ENCODE data around the gene TENM4.

TENM4 gene

DNA sequence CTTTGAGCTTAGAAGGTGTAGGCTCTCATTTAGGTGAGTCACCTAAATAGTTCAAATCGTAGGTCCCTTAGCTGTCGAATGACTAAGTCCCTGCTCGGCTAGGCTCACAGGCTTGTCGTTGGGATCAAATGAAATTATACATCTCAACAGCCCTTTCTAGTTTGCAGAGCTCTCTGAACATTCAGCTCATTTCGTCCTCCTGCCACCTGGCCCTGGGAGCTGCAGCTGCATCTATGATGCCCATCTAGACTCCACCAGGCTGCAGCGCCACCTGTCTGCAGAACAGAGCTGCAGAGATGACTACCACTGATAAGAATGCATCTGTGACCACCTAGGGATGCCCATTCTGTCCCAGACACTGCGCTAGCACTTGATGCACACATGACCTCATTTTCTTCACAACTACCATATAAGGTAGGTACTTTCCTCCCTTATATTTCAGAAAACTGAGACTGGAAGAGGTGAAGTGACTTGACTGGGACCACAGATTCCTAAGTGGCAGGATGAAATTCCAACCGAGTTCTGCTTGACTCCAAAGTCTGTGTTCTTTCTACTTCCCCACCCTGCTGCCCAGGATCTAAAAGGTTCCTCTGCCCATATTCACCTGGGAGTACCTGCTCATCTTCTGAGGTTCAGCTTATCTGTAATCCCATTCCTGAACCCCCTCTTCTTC lies 725.1 kb downstream of the TENM4 start:
- DNase-seq (ENCODE audit: low spot score) = peak; percentile 93

DNA sequence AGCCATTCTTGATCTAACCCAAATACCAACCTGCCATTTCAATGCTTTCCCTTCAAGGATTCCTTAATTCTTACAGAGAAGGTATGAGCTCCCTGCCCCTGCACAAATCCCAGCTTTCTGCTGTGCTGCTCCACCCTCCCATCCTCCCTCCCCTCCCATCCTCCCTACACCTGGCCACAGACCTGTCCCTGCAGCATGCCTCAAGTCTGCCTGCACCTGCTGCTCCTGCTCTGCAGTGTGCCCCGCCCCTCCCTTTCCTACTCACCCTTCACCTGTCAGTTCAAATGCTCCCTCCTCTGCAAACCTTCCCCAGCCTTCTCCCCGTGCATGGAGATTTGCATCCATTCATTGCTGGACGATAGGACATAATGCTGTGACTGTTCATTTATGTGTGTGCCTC lies 726.3 kb downstream of the TENM4 start:
- DNase-seq (ENCODE audit: low spot score) = no peak

DNA sequence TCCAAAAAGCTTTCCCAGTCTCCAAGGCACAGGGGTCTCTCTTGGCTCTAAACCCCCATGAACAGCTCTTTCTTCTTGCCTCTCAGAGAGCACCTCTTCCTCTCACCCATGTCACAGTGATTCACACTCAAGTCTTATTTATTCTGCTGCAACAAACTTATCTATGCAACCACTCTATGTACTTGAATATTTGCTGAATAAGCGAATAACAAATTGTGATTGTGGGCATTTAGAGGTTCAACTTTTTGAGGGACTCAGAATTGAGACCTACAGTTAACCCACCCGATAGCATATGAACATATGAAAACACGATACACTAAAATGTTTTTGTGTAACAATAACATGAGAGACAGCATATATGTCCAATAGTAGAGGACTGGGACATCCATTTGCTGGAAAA lies 729.1 kb downstream of the TENM4 start:
- DNase-seq (ENCODE audit: low spot score) = no peak

DNA sequence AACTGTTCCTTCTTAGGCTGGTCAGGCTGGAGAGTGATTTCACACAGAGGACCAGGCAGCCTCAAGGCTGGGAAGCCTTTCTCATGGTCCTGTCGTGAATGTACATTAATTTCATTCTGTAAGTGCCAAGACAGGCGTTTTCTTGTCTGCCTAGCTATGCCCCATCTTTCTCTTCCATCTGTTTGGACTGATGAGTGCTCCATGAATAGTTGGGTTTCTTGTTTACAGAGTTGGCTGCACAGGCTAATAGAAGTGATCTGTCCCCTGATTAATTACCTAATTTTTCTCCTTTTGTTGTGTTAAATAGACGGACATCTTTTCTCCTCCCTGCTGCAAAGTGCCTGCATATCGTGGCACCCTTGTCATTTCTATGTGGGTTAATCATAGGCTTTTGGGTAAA lies 730.4 kb downstream of the TENM4 start:
- no peak for DNase-seq (ENCODE audit: low spot score)

DNA sequence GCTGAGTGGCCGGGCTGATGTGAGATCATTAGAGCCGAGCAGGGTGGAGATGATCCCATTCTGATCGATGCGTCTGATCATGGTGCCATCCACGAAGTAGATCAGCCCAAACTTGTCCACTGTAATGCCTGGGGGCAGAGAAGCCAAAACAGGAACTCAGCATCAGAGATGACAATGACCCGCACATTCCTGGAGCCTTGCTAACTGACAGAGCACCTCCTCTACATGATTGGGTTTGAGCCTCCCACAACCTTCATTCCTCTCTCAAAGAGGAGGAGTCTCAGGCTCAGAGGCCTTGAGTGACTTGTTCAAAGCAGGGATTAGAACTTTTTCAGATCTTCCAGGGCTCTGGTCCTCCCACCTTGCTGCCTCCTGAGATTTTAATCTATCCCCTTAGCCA lies 732.4 kb downstream of the TENM4 start:
- no peak for DNase-seq (ENCODE audit: low spot score)

DNA sequence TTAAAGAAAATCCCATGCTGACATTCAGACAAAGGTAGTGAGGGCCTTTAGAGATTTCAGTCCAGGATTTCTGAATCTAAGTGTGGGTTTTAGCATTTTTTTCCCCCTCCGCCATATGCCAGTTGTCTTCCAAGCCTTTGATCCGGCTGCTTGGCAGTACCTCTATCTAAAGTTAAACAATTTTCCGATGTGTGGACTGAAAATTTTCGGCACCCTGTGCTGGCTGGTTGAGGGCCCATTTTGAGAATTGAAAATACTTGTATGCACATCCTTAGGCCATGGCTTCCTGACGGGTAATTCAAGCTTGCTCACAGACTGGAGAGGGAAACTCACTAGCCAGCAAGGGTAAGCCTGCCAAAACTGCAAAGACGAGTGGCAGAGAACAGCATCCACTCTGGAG lies 734.3 kb downstream of the TENM4 start:
- no peak for DNase-seq (ENCODE audit: low spot score)

DNA sequence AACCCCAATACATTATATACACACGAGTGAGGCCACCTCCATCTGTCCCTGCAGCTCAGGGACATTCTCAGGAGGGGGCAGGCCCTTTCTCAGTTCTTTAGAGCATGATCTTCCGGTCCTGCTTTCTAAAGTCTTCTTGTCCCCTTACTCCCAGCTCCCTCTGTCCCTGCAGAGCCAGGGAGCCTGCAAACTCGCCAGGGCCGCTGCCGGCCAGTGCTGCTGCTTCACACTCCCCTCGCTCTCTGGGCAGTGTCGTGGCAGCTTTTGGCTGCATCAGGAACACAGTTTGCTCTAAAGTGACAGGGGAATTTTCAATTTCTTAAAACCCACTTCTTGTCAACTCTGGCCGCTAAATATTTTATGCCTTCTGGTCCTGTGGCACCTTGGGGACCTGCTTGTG lies 736.0 kb downstream of the TENM4 start:
- no peak for DNase-seq (ENCODE audit: low spot score)

DNA sequence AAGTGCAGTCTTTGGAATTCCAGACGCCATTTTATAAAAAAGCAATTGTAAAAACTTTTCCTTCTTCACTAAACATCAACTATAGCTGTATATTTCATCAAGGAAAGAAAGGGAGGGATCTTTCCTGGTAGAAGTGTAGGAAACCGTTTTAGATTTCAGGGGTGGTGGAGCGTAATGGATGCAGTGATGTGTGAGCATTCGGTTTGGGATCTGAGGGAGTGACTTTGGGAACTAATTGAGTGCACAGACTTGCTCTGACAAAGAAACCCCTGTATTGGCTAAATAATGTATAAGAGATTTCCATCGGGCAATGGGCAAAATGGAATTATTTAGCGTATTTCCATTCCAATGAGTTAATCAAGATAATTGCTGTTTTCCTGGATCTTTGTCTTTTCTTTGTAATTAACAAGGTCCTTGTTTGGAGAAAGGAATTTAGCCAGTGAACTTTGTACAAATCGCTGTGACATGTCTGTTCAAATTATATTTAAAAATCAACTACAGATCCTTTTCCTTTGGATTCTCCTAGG lies 741.2 kb downstream of the TENM4 start:
- DNase-seq (ENCODE audit: low spot score) = no peak

DNA sequence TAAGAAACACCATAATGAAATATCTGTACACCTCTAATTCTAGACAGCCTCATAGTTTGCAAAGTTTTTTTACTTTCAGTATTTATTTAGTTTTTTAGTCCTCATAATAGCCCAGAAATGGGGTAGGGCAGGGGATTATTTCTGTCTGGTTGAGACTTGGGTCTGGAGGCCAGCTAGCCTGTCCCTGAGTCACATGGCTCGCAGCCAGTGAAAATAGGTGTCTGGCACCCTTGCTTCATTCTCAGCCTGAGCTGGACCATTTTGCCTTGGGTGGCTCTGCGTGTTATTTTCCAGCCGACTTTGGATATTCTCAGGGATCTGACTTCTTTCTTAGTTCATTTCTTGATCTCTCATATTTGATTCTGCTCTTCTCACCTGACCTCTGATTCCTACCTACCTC lies 742.2 kb downstream of the TENM4 start:
- no peak for DNase-seq (ENCODE audit: low spot score)

DNA sequence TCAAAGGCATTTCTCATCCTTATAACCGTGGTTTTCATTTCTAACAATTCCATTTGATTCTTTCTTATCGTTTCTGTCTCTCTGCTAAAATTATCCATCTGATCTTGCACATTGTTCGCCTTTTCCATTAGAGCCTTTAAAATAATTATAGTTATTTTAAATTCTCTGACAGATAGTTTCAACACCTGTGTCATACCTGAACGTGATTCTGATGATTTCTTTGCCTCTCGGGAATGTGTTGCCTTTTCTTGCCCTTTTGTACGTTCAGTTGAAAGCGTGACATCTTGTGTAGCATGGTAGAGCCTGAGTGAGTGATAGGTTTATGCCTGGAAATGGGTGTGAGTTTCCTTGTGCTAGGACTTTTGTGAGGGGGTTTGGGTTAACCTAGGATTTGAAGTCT lies 744.7 kb downstream of the TENM4 start:
- DNase-seq (ENCODE audit: low spot score) = no peak

DNA sequence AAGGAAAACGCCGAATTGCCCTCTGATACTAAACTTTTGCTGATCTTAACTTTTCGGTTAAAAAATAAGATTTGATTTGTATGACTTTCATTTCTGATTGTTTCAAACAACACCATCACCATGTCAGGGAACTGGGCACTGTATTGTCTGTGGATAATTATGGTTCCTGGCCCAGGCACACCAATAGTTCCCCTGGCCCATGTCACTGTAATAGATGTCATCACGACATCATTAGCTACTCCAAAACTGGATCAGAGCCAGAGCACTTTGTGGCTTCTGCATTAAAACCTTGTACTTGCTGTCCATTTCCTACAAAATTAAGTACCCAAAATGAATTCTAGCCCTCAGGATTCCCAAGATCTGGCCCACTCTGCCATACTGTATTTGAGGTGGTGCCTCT lies 746.7 kb downstream of the TENM4 start:
- no peak for DNase-seq (ENCODE audit: low spot score)

DNA sequence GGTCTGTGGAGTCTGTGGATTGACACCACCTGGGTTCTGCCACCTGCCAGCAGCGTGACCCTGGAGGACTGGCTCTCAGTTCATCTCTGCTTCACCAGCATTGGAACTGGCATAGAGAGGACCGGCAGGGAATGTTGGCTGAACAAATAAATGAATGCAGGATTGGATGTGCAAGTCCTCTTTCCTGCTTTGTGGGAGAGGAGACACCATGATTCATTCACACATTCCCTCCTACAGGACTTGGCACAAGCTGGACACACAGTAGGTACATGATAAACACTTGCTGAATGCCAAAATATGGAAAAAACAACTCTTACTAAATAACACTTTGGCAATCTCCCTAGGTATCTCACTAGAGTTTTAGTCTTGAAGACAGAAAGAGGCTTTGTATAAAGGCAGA lies 749.6 kb downstream of the TENM4 start:
- DNase-seq (ENCODE audit: low spot score) = no peak

DNA sequence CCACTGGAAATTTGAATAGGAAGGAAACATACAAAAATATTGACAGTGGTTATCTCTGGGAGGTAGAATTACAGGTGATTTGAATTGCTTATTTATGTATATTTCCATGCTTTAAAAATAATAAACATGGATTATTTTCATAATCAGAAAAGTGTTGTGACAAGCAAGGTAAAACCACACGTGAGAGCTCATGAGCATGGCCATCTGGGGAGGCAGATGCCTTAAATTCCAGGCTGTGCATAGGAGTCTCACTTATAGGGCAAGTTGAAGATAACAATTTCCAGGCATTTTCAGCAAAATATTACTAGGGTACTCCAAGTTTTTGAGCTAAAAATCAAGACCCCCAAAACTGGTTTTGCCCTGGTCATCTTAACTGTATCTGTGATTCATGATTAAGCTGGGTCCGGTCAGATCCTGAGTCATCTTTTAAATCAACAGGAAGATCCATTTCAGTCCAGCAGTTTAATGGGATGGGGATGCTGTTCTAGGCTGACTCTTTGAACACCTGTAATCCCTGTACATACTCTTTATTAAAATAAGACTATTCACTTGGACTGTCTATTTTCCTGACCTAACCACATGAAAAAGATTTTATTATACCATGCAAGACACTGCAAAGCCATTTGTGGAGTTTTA lies 750.4 kb downstream of the TENM4 start:
- DNase-seq (ENCODE audit: low spot score) = no peak

DNA sequence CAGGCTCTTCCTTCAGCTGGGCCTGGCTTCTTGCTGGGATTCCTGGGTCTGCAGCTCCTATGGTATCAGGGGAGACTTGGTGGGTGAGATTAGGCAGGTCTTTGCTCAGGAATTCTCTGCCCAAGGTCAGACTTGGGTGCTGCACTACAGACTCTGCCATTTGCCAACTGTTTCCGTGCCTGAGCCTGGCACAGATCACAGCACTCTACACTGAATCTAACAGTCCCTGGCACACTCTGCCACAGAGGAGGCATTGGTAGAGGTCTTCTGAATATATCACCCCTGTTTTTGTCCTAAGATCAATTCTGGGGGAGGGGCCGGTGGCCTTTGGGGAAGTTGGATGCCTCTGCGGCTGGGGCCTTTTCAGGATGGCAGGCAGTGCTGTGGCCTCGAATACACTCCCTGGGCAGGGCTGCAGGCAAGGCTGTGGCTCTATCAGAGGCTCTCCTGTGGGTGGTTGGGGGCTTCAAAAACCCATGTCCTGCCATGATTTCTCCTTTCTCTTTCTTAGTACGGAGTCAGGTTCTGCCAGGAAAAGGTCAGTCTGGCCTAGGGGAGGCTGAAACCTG lies 751.2 kb downstream of the TENM4 start:
- DNase-seq (ENCODE audit: low spot score) = no peak

DNA sequence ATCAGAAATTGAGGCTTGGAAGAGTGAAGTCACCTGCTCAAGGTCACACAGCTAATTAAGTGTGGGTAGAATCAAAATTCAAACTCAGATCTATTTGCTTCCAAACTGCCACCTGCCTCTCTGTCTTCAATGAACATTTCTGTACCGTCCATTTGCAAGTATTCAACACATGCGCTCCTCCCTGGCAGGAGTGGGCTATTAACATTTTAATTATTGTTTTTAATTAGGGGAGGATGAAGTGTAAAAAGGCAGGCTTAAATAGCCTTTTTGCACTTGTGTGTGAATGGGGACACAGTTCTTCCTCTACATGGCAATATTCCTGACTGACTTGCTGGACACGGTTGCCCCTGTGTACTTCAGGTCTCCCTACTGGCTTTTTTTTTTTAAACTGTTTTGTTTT lies 751.7 kb downstream of the TENM4 start:
- no peak for DNase-seq (ENCODE audit: low spot score)

DNA sequence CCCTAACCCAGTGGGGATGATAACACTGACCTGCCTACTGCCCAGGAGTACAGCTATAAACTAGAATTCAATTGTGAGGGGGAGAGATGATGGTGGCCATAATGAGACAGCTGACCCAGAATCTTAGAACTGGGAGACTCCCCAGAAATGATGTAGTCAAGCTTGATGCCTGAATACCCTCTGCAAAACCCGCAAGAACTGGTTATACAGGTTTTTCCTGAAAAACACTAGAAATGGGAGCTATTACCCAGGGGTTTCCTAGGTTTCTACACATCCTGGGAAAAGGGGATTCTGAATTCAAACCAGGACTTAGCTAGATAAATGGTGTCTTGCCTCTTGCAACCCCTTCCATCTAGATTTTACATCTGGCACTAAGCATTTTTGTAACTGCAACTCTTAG lies 752.4 kb downstream of the TENM4 start:
- no peak for DNase-seq (ENCODE audit: low spot score)

DNA sequence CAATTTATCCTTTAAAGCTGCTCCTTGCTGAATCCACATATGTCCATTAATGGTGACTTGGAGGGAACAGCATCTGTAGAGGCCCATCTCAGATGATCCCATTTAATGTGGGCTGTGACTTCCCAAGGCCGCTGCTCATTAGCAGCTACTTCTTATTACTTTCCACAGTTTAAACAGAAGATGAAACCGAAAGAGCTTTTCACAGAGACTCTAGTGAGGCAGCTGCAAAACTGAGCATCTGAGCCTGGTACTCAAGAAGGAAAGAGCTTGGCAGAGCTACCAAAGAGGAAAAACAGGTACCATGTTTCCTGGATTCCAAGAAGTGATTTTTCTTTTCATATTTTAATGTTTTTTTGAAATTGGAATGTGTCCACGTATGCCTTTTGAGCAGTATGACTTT lies 755.7 kb downstream of the TENM4 start:
- no peak for DNase-seq (ENCODE audit: low spot score)

DNA sequence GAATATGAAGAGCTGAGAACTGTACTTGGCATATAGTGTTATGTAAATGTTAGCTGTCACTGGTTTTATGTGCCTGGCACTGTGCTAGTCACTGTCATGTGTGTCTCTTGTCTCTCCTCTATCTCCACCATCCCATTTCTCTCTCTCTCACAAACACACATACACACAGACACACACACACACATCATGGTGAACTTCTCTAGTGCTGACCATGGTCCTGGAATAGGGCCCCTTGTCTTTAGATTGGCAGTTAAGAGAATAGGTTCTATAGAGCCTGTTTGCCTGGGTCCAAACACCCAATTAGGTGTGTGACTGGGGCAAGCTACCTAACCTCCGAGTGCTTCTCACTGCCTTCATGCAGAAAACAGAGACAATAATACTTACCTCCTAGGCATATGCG lies 756.5 kb downstream of the TENM4 start:
- no peak for DNase-seq (ENCODE audit: low spot score)

DNA sequence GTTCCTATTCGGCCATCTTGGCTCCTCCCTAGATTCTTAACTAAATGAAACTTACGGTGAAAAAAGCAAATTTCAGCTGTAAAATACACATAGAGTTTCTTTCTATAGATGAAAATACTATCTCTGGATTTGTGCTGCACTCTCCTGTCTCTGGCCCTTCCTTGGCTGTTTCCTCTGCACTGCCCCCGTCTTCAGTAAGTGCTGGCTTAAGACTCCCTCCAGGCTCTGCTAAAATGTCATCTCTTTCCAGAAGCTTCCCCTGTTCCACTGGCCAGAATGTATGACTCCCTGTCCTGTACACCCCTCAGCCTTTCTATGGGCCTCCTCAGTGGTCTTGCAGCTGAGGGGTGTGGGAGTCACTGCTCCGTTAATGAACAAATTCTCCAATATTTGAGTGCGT lies 757.1 kb downstream of the TENM4 start:
- no peak for DNase-seq (ENCODE audit: low spot score)

DNA sequence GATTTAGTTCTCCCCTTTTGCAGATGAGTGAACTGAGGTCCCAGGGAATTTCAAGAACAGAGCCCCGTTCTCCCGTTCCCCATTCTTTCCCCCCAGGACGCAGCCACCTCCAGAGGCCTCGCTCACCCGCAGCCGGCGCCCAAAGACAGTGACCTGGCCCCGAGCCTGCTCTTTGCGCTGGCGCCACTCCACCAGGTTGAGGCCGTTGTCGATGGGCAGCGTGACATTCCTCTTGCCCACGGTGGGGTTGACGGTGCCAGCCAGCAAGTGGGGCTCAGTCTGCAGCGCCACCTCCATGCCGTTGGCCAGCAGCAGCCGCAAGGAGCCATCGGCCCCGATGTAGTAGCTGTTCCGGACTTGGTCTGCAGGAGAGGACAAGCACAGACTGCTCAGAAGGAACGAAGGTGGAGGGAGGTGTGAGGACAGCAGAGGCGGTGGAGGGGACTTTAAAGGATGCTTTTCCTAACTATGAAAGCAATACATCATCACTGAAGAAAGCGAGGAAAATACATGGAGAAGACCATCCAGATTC lies 764.7 kb downstream of the TENM4 start:
- DNase-seq (ENCODE audit: low spot score) = no peak

DNA sequence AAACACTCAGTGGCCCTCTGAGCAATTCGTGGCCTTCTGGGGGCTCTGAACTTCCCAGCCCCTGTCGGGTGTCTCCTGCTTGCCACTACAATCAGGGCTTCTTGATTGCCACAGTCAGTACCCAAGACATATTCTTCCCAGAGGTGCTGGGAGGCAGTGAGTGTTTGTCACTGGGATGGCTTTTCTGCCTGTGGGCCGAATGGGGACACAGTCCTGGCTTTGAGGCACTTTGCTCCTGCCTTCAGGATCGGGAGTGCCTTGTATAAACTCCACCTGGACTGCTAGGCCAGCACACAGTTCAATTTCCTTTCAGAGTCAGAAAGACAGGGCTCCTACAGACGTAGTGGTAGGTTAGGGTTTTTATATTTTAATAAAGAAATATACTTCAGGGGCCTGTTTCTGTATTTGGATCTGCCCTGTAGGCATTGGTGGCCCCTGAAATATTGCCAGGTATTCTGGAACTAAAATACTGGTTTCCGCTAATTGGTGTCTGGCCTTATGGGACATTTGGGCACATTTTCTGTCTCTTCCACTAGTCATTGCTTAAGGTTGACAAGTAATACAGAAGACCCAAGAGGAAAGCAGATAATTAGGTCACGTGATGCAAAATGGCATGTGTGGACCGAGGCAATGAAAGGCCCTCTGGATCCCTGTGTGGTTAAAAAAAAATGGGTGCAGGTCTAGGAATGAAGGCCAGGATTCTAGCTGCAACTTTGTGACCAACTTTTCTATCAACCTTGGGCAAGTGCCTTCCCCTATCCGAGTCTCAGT lies 767.8 kb downstream of the TENM4 start:
- DNase-seq (ENCODE audit: low spot score) = no peak

DNA sequence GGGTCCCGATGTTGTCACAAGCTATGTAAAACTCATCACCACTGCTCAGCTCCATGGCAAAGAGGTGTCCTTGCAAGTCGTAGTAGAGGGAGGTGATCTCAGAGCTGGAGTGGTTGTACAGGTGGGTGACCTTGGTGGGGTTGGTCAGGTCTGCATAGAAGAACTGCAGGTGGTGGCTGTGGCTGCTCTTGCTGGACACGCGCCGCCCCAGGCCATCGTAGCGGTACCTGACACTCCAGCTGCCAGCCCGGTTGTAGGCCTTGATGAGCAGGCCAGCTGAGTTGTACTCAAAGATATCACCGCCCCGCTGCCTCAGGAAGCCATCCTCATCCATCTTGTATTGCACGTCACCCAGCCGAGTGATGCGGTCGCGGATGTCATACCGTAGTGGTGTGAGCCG lies 771.6 kb downstream of the TENM4 start:
- DNase-seq (ENCODE audit: low spot score) = no peak

All from SK-N-DZ (cell line).